Astrocyte (in vitro differentiated cells and primary cell): ENCODE data around the gene KCNIP2. TPM values are rescaled to one million over a fixed set of nuclear protein-coding genes. Genes with fewer than 3 reads are reported as not detected.

Experiments used
- DNase-seq: peaks from one replicate; pipeline ENCODE4 v3.0.0-alpha.2; 2010; ENCODE audit warnings: low read depth
- FAIRE-seq: peaks from 2 replicates; lab custom pipeline; 2011; peaks lifted over from hg19 to GRCh38; lab: Jason Lieb, UNC
- H2AFZ ChIP-seq: 2 replicates; pipeline ENCODE4 v1.6.0; 2012; ENCODE audit warnings: low read depth, low read length, inconsistent platforms
- H3K27ac ChIP-seq: 2 replicates; pipeline ENCODE4 v1.5.1; 2011; ENCODE audit warnings: low read depth, low read length, inconsistent platforms
- H3K27me3 ChIP-seq: 2 replicates; pipeline ENCODE4 v1.6.0; 2011; ENCODE audit warnings: low read length, inconsistent platforms; ENCODE audit not compliant: insufficient read depth
- H3K36me3 ChIP-seq: 2 replicates; pipeline ENCODE4 v1.5.1; 2011; ENCODE audit warnings: low read length, inconsistent platforms; ENCODE audit not compliant: insufficient read depth
- H3K4me1 ChIP-seq: 2 replicates; pipeline ENCODE4 v1.5.1; 2011; ENCODE audit warnings: low read length, inconsistent platforms; ENCODE audit not compliant: insufficient read depth
- H3K4me2 ChIP-seq: 2 replicates; pipeline ENCODE4 v1.6.0; 2012; ENCODE audit warnings: low read length, inconsistent platforms
- H3K4me3 ChIP-seq: 2 replicates; pipeline ENCODE4 v1.5.1; 2011; ENCODE audit warnings: low read depth, mild to moderate bottlenecking, low read length, inconsistent platforms; ENCODE audit not compliant: insufficient read depth
- H3K79me2 ChIP-seq: 2 replicates; pipeline ENCODE4 v1.6.0; 2012; ENCODE audit warnings: mild to moderate bottlenecking, low read length, inconsistent platforms; ENCODE audit not compliant: insufficient read depth
- H3K9ac ChIP-seq: 2 replicates; pipeline ENCODE4 v1.6.0; 2012; ENCODE audit warnings: mild to moderate bottlenecking, low read length, inconsistent platforms
- H3K9me3 ChIP-seq: 2 replicates; pipeline ENCODE4 v1.5.1; 2012; ENCODE audit warnings: low read depth, mild to moderate bottlenecking, low read length, inconsistent platforms; ENCODE audit not compliant: insufficient read depth
- H4K20me1 ChIP-seq: 2 replicates; pipeline ENCODE4 v1.6.0; 2012; ENCODE audit warnings: low read length, inconsistent platforms; ENCODE audit not compliant: insufficient read depth
- H3K27ac Mint-ChIP-seq: one replicate; pipeline ENCODE4 v1.8.0; 2021; ENCODE audit warnings: mild to moderate bottlenecking, mixed read lengths; ENCODE audit not compliant: unreplicated experiment
- H3K27me3 Mint-ChIP-seq: one replicate; pipeline ENCODE4 v1.8.0; 2021; ENCODE audit warnings: low read depth, mixed read lengths; ENCODE audit not compliant: unreplicated experiment
- H3K36me3 Mint-ChIP-seq: one replicate; pipeline ENCODE4 v1.8.0; 2021; ENCODE audit warnings: low read depth, mixed read lengths; ENCODE audit not compliant: unreplicated experiment
- H3K4me1 Mint-ChIP-seq: one replicate; pipeline ENCODE4 v1.8.0; 2021; ENCODE audit warnings: low read depth, mixed read lengths; ENCODE audit not compliant: unreplicated experiment
- H3K4me3 Mint-ChIP-seq: one replicate; pipeline ENCODE4 v1.8.0; 2021; ENCODE audit warnings: mild to moderate bottlenecking, moderate library complexity, mixed read lengths; ENCODE audit not compliant: unreplicated experiment
- H3K9me3 Mint-ChIP-seq: one replicate; pipeline ENCODE4 v1.8.0; 2021; ENCODE audit warnings: mild to moderate bottlenecking, mixed read lengths; ENCODE audit not compliant: unreplicated experiment
- EZH2 ChIP-seq: IDR thresholded peaks from 2 replicates; pipeline ENCODE4 v1.6.1; 2012; ENCODE audit warnings: mild to moderate bottlenecking, low read length, inconsistent platforms; ENCODE audit not compliant: insufficient read depth
- total RNA-seq: library from RNA; stranded (reverse); gene quantifications from 2 replicates; pipeline ENCODE4 v1.2.1, GENCODE V29; 2021
- TF ChIP-seq, protein P1 (sequence below): IDR thresholded peaks from 2 replicates; pipeline ENCODE4 v1.5.1; 2011; ENCODE audit warnings: low read depth, mild to moderate bottlenecking, inconsistent platforms, low read length, moderate library complexity; ENCODE audit not compliant: insufficient read depth

KCNIP2 gene
- total RNA-seq, 1 donor from 2014 or later = 2.5 TPM

DNA sequence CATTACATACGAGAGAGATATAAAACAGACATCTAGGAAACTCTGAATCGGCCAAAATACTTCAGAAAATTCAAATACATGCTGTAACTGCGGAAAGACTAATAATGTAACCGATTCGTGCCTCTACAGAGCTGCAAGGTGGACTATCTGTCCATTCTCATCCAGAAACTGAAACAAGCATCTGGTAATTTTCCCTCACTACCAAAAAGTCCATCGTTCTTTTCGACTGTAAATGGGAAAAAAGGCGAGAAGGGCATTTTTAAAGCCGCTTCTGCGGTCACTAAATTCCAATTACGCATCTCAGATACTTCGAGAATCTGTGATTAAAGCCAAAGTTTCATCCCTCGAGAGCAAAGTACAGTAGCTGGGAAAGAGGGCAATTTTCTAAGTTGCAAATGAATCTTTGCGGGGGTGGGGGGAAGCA lies 26.7 kb downstream of the KCNIP2 start:
- Histone ChIP-seq H3K36me3 (peaks cover 5% of the 10 kb centered on the region), H3K4me2 (peak overlapping the region; percentile 90), H3K4me3 (peak overlapping the region; percentile 84), H3K9ac (peak overlapping the region; percentile 99), H3K27ac (peak overlapping the region; percentile 97), H3K27me3 (no peaks in the 10 kb centered on the region), H3K9me3 (no peaks in the 10 kb centered on the region), H2AFZ (no peak overlapping the region), H3K79me2 (peaks cover 63% of the 10 kb centered on the region), H4K20me1 (peaks cover 62% of the 10 kb centered on the region), H3K4me1 (peaks cover 18% of the 10 kb centered on the region)
- Mint-ChIP-seq H3K36me3 (peaks cover 3% of the 10 kb centered on the region), H3K9me3 (no peaks in the 10 kb centered on the region), H3K4me3 (peak overlapping the region; percentile 99), H3K4me1 (peaks cover 31% of the 10 kb centered on the region), H3K27me3 (no peaks in the 10 kb centered on the region), H3K27ac (peak overlapping the region; percentile 95)
- FAIRE-seq (no peak), DNase-seq (no peak)
- no peak for TF ChIP-seq EZH2
- TF ChIP-seq, protein P1, sequence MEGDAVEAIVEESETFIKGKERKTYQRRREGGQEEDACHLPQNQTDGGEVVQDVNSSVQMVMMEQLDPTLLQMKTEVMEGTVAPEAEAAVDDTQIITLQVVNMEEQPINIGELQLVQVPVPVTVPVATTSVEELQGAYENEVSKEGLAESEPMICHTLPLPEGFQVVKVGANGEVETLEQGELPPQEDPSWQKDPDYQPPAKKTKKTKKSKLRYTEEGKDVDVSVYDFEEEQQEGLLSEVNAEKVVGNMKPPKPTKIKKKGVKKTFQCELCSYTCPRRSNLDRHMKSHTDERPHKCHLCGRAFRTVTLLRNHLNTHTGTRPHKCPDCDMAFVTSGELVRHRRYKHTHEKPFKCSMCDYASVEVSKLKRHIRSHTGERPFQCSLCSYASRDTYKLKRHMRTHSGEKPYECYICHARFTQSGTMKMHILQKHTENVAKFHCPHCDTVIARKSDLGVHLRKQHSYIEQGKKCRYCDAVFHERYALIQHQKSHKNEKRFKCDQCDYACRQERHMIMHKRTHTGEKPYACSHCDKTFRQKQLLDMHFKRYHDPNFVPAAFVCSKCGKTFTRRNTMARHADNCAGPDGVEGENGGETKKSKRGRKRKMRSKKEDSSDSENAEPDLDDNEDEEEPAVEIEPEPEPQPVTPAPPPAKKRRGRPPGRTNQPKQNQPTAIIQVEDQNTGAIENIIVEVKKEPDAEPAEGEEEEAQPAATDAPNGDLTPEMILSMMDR = no peak

DNA sequence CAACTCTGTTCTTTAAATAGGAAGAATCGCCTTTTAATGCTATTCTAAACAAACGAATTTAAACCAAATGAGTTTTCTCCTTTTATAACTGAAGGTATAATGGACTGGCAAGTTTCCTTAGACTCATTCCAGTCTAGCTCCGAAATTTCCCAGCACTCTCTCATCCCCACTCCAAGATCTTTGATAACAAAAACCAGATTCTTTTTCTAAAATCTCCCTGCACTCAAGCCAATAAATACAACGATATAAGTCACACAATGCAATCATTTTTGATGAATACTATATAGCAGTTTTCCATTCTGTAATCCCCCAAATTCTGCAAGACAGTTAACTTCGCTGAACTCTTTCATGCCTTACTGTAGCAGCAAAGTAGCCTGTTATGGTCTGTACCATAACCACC lies 27.2 kb downstream of the KCNIP2 start:
- peak overlapping the region; percentile 90 for H3K4me2 ChIP-seq
- no peak for DNase-seq
- no peak overlapping the region for H2AFZ ChIP-seq
- H4K20me1 ChIP-seq = peaks cover 66% of the 10 kb centered on the region
- H3K9me3 ChIP-seq = no peaks in the 10 kb centered on the region
- H3K27me3 ChIP-seq = no peaks in the 10 kb centered on the region
- no peak for TF ChIP-seq EZH2
- TF ChIP-seq, protein P1 = no peak
- peaks cover 69% of the 10 kb centered on the region for H3K79me2 ChIP-seq
- FAIRE-seq = no peak
- H3K36me3 Mint-ChIP-seq = no peaks in the 10 kb centered on the region
- peak overlapping the region; percentile 99 for H3K9ac ChIP-seq
- H3K4me1 Mint-ChIP-seq = peaks cover 31% of the 10 kb centered on the region
- H3K4me3 ChIP-seq = peak overlapping the region; percentile 84
- H3K4me1 ChIP-seq = peaks cover 18% of the 10 kb centered on the region
- peaks cover 10% of the 10 kb centered on the region for H3K36me3 ChIP-seq
- H3K27ac ChIP-seq = peak overlapping the region; percentile 97
- H3K9me3 Mint-ChIP-seq = no peaks in the 10 kb centered on the region
- peak overlapping the region; percentile 63 for H3K27ac Mint-ChIP-seq
- no peaks in the 10 kb centered on the region for H3K27me3 Mint-ChIP-seq
- H3K4me3 Mint-ChIP-seq = peak overlapping the region; percentile 99

DNA sequence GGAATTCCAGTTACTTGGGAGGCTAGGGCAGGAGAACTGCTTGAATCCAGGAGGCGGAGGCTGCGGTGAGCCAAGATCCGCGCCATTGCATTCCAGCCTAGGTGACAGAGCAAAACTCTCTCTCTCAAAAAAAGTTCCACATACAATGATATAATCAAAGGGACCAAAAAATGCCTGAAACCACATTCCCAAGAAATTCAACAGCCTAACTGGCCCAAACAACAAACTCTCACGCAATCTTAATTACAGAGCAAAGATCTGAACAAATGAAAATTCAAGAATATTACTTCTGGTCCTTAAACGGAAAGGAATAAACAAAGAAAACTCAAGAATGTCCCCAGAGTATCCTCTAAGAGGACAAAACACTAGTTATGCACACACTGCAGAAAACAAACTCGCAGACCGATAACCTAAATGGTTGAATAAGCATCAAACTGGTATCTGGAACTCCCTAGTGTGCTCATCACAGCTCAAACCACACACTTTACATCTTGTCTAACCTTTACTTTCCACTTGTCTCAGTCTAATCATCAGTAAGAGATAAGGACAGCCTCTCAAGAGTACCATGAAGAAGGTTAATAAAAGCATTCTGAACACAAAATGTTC lies 29.0 kb downstream of the KCNIP2 start:
- H3K4me1 ChIP-seq = peaks cover 17% of the 10 kb centered on the region
- peaks cover 85% of the 10 kb centered on the region for H4K20me1 ChIP-seq
- no peak for TF ChIP-seq EZH2
- TF ChIP-seq, protein P1 = no peak
- DNase-seq (peak; percentile 46), FAIRE-seq (no peak)
- peak overlapping the region; percentile 84 for H3K4me3 ChIP-seq
- H3K9ac ChIP-seq = peak overlapping the region; percentile 99
- H3K27ac ChIP-seq = peak overlapping the region; percentile 34
- peak overlapping the region; percentile 27 for H3K27ac Mint-ChIP-seq
- H3K4me1 Mint-ChIP-seq = peaks cover 34% of the 10 kb centered on the region
- peak overlapping the region; percentile 90 for H3K4me2 ChIP-seq
- peaks cover 87% of the 10 kb centered on the region for H3K79me2 ChIP-seq
- H3K4me3 Mint-ChIP-seq = peak overlapping the region; percentile 99
- H2AFZ ChIP-seq = no peak overlapping the region
- no peaks in the 10 kb centered on the region for H3K27me3 Mint-ChIP-seq
- no peaks in the 10 kb centered on the region for H3K9me3 Mint-ChIP-seq
- H3K27me3 ChIP-seq = no peaks in the 10 kb centered on the region
- H3K36me3 Mint-ChIP-seq = peaks cover 4% of the 10 kb centered on the region
- no peaks in the 10 kb centered on the region for H3K9me3 ChIP-seq
- peaks cover 23% of the 10 kb centered on the region for H3K36me3 ChIP-seq
